ENCODE results near the gene EPS15.

DNA sequence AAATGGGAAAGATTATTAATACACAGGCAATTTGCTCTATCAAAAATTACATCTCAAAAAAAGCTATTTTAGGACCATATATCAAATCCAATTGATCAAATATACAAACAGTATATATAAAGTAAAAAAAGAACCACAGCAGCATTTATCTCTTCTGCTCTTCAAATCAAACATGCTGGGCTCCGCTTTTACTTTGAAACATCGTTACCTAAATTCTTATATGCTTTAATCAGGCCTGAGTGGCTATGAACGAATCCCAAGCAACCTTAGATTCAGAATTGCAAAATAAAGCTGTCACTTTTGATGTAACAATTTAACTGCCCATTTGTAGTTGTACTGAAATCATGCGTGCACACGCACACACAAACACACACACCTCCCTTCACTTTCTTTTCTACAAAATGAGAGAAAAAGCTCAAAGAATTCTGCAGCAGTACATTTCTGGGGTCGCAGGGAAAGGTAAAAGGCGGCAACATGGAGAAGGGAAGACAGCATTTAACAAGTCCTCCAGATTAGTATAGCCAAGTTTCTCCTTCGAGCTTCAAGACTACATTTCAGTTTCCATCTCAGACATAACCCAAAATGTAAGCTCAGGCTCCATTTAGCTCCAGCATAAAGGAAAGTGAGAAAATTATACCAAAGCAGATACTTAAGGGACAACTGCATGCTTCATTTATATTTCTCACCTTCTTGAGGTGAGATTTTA, 96.5 kb downstream of the EPS15 start:
- TF ChIP-seq ZNF558 (tag by site-specific recombination; IDR thresholded peaks at IDR 0.05) (no peak), ZBTB1 (tag by site-specific recombination; IDR thresholded peaks at IDR 0.05) (no peak), ZNF600 (tag by site-specific recombination; IDR thresholded peaks at IDR 0.05) (no peak), ZNF274 (IDR thresholded peaks at IDR 0.05; ENCODE audit: low read length) (no peak), ZNF274 (tag by site-specific recombination; IDR thresholded peaks at IDR 0.05; ENCODE audit: borderline replicate concordance) (no peak), ZNF660 (tag by site-specific recombination; IDR thresholded peaks at IDR 0.05) (no peak)
- TF ChIP-seq, protein P1, sequence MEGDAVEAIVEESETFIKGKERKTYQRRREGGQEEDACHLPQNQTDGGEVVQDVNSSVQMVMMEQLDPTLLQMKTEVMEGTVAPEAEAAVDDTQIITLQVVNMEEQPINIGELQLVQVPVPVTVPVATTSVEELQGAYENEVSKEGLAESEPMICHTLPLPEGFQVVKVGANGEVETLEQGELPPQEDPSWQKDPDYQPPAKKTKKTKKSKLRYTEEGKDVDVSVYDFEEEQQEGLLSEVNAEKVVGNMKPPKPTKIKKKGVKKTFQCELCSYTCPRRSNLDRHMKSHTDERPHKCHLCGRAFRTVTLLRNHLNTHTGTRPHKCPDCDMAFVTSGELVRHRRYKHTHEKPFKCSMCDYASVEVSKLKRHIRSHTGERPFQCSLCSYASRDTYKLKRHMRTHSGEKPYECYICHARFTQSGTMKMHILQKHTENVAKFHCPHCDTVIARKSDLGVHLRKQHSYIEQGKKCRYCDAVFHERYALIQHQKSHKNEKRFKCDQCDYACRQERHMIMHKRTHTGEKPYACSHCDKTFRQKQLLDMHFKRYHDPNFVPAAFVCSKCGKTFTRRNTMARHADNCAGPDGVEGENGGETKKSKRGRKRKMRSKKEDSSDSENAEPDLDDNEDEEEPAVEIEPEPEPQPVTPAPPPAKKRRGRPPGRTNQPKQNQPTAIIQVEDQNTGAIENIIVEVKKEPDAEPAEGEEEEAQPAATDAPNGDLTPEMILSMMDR (tag by site-specific recombination; IDR thresholded peaks at IDR 0.05) = no peak
- TF ChIP-seq, protein P2, sequence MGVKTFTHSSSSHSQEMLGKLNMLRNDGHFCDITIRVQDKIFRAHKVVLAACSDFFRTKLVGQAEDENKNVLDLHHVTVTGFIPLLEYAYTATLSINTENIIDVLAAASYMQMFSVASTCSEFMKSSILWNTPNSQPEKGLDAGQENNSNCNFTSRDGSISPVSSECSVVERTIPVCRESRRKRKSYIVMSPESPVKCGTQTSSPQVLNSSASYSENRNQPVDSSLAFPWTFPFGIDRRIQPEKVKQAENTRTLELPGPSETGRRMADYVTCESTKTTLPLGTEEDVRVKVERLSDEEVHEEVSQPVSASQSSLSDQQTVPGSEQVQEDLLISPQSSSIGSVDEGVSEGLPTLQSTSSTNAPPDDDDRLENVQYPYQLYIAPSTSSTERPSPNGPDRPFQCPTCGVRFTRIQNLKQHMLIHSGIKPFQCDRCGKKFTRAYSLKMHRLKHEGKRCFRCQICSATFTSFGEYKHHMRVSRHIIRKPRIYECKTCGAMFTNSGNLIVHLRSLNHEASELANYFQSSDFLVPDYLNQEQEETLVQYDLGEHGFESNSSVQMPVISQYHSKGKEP (tag by site-specific recombination; IDR thresholded peaks at IDR 0.05) = no peak
